ENCODE data around the gene OR10J5.
"Not testable (repeated sequence)": the region's sequence is repeated elsewhere in the genome, so short reads cannot be mapped to it uniquely, and the experiment has no call there.

OR10J5 gene

GRCh38 chr1:159535907-159536306 lies at the start of gene OR10J5:
Gene OR10J5, minus strand, starts transcription at chr1:159536007. Its CDS starts 0 bp downstream, at chr1:159536007.
- no peak for DNase-seq (ENCODE audit: low spot score)

GRCh38 chr1:159584536-159584935 lies 48.7 kb upstream of the OR10J5 start:
- no peak for DNase-seq (ENCODE audit: low spot score)

DNA sequence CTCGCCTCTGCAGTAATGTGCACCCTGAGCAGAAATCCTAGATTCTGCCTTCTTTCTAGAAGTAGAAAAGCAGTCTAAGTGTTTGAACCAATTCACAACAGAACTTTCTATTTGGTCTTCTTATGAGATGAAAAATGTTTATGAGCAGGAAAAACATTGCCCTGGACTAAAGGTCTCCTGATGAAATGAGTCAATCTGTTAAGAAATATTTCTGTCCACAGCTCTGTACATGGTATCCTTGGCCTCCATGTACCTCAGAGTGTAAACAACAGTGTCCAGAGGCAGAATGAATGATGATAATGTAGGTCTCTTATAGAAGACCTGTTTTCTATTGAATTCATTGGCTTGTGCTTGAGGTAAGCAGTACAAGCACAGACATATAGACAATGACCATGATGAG lies 45.6 kb upstream of the OR10J5 start:
- DNase-seq (ENCODE audit: low spot score), result no peak

GRCh38 chr1:159580340-159580739 lies 44.5 kb upstream of the OR10J5 start:
- DNase-seq (ENCODE audit: low spot score), result no peak

GRCh38 chr1:159577446-159577845 lies 41.6 kb upstream of the OR10J5 start:
- no peak for DNase-seq (ENCODE audit: low spot score)

DNA sequence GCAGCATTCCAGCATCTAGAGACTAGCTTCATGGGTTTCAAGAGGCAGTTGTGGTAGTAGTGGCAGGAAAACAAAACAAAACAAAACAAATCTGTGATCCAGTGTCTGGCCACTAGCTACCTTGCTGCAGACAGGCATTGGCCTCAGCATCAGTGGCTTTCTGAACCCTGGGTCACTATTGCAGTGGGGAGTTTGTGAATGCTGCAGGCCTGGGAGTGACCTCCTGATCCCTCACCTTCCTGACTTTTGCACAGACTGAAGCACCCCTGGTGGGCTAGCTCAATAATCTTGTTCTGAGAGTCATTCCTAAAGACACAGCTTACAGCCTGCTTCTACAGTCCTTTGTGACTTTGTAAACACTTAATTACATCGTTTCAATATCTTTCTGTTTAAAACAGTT lies 26.9 kb upstream of the OR10J5 start:
- DNase-seq (ENCODE audit: low spot score), result no peak

GRCh38 chr1:159561497-159561896 lies 25.7 kb upstream of the OR10J5 start:
- DNase-seq (ENCODE audit: low spot score), result no peak

DNA sequence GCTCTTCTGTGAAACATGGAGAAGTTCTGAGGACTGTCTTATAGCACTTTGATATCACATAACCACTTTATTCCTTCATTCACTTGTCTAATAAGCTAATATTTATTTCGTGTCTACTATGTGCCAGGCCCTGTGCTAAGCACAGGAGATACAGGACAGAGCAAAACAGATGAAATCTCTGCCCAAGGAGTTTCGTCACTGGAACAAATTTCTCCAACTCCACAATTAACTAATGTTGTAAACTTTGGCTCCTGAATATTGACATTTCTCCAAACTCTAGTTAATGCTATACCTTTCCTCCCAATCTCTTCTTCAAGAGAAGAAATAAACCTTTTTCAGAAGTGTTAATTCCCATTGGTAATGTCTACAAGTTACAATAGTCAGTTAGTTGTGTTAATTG lies 24.8 kb upstream of the OR10J5 start:
- no peak for DNase-seq (ENCODE audit: low spot score)

GRCh38 chr1:159556931-159557369 lies 21.1 kb upstream of the OR10J5 start:
- no peak for DNase-seq (ENCODE audit: low spot score)

DNA sequence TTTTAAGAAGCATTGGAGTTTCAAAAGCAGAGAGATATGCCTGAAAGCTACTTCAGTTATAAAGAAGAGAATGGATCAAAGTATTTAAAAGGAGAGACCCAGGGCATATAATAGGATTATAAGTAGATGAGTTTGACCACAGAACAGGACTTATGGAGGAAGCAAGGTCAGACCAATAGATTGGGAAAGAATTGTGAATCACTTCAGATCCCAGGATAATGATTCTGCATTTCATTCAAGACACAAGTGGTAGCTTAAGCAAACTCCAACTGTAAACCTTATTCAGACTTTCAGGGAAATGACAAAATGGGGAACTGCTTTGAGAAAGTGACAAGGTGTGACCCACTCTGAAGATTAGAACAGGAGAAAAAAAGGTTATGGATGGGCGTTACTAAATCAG lies 18.9 kb upstream of the OR10J5 start:
- no peak for DNase-seq (ENCODE audit: low spot score)

- no peak for DNase-seq (ENCODE audit: low spot score)
Observed at GRCh38 chr1:159554261-159554660, 18.5 kb upstream of the OR10J5 start.

- no peak for DNase-seq (ENCODE audit: low spot score)
Observed at GRCh38 chr1:159548126-159548525, 12.3 kb upstream of the OR10J5 start.

DNA sequence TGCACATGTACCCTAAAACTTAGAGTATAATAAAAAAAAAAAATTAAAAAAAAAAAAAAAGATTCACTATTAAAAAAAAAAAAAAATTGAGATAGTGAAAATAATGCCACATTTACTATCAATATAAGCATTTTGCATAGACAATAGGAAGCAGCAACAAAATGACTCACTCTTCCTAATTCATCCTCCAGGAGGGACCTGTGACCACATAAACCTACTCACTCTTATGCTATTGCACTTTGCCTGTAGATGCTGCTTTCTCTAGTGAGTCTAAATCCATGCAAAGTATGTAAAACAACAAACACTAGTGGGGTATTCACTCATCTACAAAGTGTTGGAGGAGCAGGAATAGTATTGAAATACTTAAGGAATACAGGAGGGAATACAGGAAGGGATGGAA lies 2.9 kb downstream of the OR10J5 start:
- DNase-seq (ENCODE audit: low spot score), result no peak

DNA sequence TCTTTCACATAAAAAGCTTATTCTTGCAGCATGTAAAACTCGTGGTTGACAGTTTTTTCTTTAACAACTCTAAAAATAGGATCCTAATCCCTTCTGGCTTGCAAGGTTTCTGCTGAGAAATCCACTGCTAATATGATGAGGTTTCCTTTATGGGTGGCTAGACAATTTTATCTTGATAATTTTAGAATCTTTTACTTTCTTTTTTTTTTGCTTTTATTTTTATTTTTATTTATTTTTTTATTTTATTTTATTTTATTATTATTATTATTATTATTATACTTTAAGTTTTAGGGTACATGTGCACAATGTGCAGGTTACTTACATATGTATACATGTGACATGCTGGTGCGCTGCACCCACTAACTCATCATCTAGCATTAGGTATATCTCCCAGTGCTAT lies 11.0 kb downstream of the OR10J5 start:
- not testable (repeated sequence) for DNase-seq (ENCODE audit: low spot score)

DNA sequence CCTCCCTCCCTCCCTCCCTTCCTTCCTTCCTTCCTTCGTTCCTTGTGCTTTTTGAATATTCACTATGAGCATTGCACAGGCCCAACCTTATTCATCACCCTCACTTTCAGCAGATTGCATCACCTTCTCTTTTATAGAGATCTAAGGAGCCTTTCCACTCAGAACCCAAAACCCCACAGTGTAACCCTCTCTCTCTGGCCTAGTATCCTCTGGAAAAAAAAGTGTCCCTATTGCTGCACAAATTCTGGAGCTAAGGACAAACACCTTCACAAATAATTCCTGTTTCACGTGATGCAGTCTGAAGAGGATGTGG lies 25.6 kb downstream of the OR10J5 start:
- peak; percentile 11 for DNase-seq (ENCODE audit: low spot score)

DNA sequence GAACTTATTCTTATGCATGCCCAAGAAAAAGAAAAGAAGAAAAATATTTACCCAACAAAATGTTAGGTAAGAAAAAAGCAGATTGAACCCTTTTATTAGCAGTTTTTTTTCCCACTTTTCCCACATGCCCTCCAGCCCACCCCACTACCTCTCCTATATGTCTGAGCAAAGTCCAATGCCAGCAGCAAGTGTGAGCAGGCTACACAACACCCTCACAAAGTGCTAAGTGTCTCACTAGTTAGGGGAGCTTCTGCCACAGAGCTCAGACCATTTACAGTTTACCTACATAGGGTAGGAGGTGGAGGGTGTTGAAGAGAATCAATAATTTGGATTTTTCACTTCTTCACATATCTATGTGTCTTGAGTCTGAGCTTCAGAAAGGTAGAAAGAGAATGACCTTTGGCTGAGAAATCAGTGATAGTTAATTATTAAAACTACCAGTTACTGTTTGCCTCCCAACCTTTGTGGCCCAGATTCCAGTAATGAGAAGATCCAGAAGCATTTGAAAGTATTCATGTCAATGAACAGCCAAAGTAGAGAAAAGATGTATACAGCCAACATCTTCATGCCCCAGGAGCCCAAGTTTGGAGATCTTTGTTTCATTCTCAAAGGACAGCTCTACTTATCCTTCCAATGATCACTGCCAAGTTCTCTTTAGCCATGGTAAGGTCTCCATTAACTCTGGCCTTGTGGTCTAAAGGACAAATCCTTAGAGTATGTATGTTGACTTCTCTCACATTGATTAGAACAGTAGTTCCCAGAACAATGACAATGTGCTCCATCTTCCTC lies 26.2 kb downstream of the OR10J5 start:
- DNase-seq (ENCODE audit: low spot score), result no peak

DNA sequence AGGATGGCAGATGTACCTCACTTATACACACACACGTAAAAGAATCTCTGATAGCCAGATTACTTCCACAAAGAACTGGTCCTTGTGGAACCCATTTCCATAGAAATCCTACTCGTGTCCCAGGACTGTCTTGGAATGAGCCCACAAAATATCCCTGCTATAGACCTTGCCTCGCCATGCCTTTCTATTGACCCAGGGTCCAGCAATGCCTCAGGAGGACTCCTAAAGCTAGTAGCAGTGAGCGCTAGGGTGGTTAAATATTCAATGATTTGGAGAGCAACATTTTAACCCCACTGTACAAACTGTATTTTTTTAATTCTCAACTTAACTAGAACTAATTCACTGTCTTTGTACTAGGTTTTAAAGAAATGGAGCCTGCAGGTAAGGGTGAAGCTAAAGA lies 26.9 kb downstream of the OR10J5 start:
- DNase-seq (ENCODE audit: low spot score), result no peak

DNA sequence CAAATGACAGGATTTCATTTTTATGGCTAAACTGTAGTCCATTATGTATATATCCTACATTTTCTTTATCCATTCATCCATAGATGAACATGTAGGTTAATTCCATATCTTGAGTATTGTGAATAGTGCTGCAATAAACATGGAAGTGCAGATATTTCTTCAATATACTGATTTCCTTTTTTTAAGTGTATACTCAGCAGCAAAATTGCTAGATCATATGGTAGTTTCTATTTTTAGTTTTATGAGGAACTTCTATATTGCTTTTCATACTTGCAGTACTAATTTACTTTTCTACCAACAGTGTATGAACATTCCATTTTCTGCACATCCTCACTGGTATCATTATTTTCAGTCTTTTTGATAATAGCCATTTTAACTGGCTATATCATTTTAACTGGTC lies 30.1 kb downstream of the OR10J5 start:
- DNase-seq (ENCODE audit: low spot score), result no peak

DNA sequence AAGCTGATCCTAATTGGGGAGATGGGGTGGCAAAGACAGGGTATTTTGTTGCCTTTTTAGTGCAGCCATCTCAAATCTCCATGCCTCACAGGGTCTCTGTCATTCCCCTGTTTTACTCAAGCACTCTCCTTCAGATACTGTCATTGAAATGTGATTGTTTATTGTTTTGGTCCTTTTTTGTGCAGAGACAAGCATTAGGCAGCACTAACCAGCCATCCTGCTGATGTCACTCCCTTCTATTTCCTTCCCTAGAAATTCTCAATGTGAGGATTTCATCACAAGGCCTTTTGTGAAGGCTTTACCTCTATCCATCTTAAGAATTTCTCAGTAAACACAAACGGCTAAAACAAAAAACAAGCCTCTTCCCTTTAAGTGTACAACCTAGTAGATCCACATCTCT lies 34.7 kb downstream of the OR10J5 start:
- no peak for DNase-seq (ENCODE audit: low spot score)

DNA sequence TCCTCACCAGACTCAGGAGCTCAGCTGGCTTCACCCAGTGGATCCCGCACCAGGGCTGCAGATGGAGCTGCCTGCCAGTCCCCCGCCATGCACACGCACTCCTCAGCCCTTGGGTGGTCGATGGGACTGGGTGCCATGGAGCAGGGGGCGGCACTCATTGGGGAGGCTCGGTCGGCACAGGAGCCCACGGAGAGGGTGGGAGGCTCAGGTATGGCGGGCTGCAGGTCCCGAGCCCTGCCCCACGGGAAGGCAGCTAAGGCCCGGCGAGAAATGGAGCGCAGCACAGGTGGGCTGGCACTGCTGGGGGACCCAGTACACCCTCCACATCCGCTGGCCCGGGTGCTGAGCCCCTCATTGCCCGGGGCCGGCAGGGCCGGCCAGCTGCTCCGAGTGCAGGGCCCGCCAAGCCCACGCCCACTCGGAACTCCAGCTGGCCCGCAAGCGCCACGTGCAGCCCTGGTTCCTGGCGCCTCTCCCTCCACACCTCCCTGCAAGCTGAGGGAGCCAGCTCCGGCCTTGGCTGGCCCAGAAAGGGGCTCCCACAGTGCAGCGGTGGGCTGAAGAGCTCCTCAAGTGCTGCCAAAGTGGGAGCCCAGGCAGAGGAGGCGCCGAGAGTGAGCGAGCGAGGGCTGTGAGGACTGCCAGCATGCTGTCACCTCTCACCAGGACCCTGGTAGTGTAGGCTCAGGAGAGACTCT lies 41.1 kb downstream of the OR10J5 start:
- DNase-seq (ENCODE audit: low spot score), result not testable (repeated sequence)

DNA sequence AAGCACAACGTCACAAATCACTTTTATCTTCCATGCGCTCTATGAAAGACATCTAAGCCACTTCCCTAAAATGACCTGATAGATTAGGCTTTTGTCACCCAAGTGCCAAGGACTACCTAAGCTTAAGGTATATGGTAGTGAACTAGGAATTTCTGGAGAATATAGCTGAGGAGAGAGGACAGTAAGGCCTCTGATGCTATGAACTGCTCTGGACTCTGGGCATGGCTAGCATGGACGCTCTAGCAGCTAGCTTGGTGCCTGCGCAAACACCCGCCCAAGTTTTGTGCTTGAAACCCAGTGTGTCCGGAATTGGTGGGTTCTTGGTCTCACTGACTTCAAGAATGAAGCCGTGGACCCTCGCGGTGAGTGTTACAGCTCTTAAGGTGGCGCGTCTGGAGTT lies 42.5 kb downstream of the OR10J5 start:
- DNase-seq (ENCODE audit: low spot score), result no peak

DNA sequence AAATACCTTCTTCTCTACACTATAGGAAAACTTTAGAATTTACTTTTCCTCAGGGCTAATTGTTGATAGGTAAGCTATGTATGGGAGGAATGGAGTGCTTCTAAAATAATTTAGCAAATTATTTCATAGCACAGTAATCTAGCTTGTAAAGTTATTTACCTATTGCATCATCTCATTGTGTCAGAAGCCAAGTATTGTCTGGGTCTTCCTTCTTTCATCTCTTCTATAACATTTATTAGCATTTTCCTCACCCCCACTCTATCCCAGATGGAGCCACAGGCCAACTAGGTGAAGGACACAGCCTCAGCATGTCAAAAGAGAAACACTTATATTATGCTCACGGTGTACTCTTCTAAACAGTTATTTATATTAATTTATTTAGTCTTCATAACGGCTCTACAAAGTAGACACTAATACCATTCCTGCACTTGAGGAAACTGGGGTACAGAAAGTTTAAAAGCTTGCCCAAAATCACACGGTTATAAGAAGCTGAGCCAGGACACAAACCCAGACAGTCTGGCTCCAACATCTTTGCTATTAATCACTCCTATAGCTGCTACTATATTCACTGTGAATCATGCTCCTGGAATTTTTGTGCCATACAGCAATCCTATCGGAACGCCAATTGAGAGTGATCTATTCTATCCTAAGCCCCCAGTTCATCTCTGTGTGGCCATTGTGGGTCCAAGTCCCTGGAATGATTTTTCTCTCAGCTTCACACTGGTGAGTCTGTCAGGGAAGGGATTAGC lies 43.1 kb downstream of the OR10J5 start:
- DNase-seq (ENCODE audit: low spot score), result no peak
